CD4-positive, alpha-beta T cell treated with Interferon gamma for 1 hour (primary cell): ENCODE measurements around the gene TBCA.

ENCODE experiments used
- DNase-seq: peaks from one replicate; pipeline ENCODE4 v3.0.0-alpha.2; 2020

The TBCA gene

GRCh38 chr5:77775790-77776553 lies at the start of gene TBCA:
TBCA (minus strand) TSS chr5:77776339; CDS start chr5:77776257, 82 bp downstream.
- peak; percentile 95 for DNase-seq

GRCh38 chr5:77824981-77825380 lies 48.8 kb upstream of the TBCA start:
- no peak for DNase-seq

GRCh38 chr5:77816686-77817085 lies 40.5 kb upstream of the TBCA start:
- no peak for DNase-seq

GRCh38 chr5:77812926-77813589 lies 36.9 kb upstream of the TBCA start:
- no peak for DNase-seq

GRCh38 chr5:77806213-77806843 lies 30.2 kb upstream of the TBCA start:
- no peak for DNase-seq

GRCh38 chr5:77798456-77798855 lies 22.3 kb upstream of the TBCA start:
- DNase-seq, result no peak

- no peak for DNase-seq
Measured at GRCh38 chr5:77797136-77797535, 21.0 kb upstream of the TBCA start.

- DNase-seq, result no peak
Measured at GRCh38 chr5:77795846-77796245, 19.7 kb upstream of the TBCA start.

- no peak for DNase-seq
Measured at GRCh38 chr5:77795268-77795667, 19.1 kb upstream of the TBCA start.

GRCh38 chr5:77791926-77792325 lies 15.8 kb upstream of the TBCA start:
- DNase-seq, result no peak

GRCh38 chr5:77791356-77791755 lies 15.2 kb upstream of the TBCA start:
- DNase-seq, result no peak

- DNase-seq, result no peak
Measured at GRCh38 chr5:77785229-77785628, 9.1 kb upstream of the TBCA start.

- no peak for DNase-seq
Measured at GRCh38 chr5:77784735-77785134, 8.6 kb upstream of the TBCA start.

- no peak for DNase-seq
Measured at GRCh38 chr5:77781076-77781475, 4.9 kb upstream of the TBCA start.

GRCh38 chr5:77778881-77779438 lies 2.8 kb upstream of the TBCA start:
- DNase-seq, result no peak

- no peak for DNase-seq
Measured at GRCh38 chr5:77778398-77778797, 2.3 kb upstream of the TBCA start.

- no peak for DNase-seq
Measured at GRCh38 chr5:77777911-77778310, 1.8 kb upstream of the TBCA start.

- no peak for DNase-seq
Measured at GRCh38 chr5:77777281-77777892, 1.2 kb upstream of the TBCA start.

GRCh38 chr5:77776554-77777206 lies 541 bp upstream of the TBCA start:
- no peak for DNase-seq

- DNase-seq, result no peak
Measured at GRCh38 chr5:77774981-77775789, 954 bp downstream of the TBCA start.

GRCh38 chr5:77773734-77774280 lies 2.3 kb downstream of the TBCA start:
- no peak for DNase-seq

- no peak for DNase-seq
Measured at GRCh38 chr5:77772729-77773128, 3.4 kb downstream of the TBCA start.
